Neural progenitor cell (in vitro differentiated cells): ENCODE measurements around the gene ABCG2. TPM values are rescaled to one million over a fixed set of nuclear protein-coding genes. Genes with fewer than 3 reads are reported as not detected.
"Not testable (repeated sequence)": the region's sequence is repeated elsewhere in the genome, so short reads cannot be mapped to it uniquely, and the experiment has no call there.

Source experiments
- DNase-seq: peaks from one replicate; pipeline ENCODE4 v3.0.0-alpha.2; 2016; ENCODE audit warnings: low spot score
- H2AFZ ChIP-seq: fragments of 200-600 bp; sonication (generic); replicated peaks from 2 replicates; pipeline ENCODE4 v1.6.1; 2016; ENCODE audit warnings: antibody characterized with exemption
- H3F3A ChIP-seq: fragments of 200-600 bp; sonication (generic); 2 replicates; pipeline ENCODE4 v1.6.1; 2016; ENCODE audit warnings: antibody characterized with exemption, low read depth
- H3K27ac ChIP-seq: fragments of 200-600 bp; sonication (generic); 2 replicates; pipeline ENCODE4 v1.5.1; 2016; ENCODE audit warnings: mild to moderate bottlenecking
- H3K27me3 ChIP-seq: fragments of 200-600 bp; sonication (generic); 2 replicates; pipeline ENCODE4 v1.6.1; 2016; ENCODE audit warnings: mild to moderate bottlenecking, moderate library complexity
- H3K36me3 ChIP-seq: fragments of 200-600 bp; sonication (generic); 2 replicates; pipeline ENCODE4 v1.5.1; 2016
- H3K4me1 ChIP-seq: fragments of 200-600 bp; sonication (generic); 2 replicates; pipeline ENCODE4 v1.6.1; 2016; ENCODE audit warnings: mixed run types
- H3K4me2 ChIP-seq: fragments of 200-600 bp; sonication (generic); 2 replicates; pipeline ENCODE4 v1.6.1; 2016
- H3K4me3 ChIP-seq: fragments of 200-600 bp; sonication (generic); 2 replicates; pipeline ENCODE4 v1.5.1; 2016
- H3K79me2 ChIP-seq: fragments of 200-600 bp; sonication (generic); 2 replicates; pipeline ENCODE4 v1.6.1; 2016; ENCODE audit warnings: low read depth
- H3K9ac ChIP-seq: fragments of 200-600 bp; sonication (generic); 2 replicates; pipeline ENCODE4 v1.6.1; 2016
- H3K9me3 ChIP-seq: fragments of 200-600 bp; sonication (generic); 2 replicates; pipeline ENCODE4 v1.5.1; 2016; ENCODE audit warnings: low read depth
- H4K20me1 ChIP-seq: fragments of 200-600 bp; sonication (generic); 2 replicates; pipeline ENCODE4 v1.6.1; 2016; ENCODE audit warnings: low read depth
- H3K27ac Mint-ChIP-seq: 3 replicates; pipeline ENCODE4 v1.8.0; 2021; ENCODE audit warnings: mixed read lengths
- H3K27me3 Mint-ChIP-seq: 2 replicates; pipeline ENCODE4 v1.8.0; 2022; ENCODE audit warnings: low read depth, mild to moderate bottlenecking, inconsistent platforms, moderate library complexity, mixed read lengths; ENCODE audit not compliant: insufficient read depth
- H3K36me3 Mint-ChIP-seq: 3 replicates; pipeline ENCODE4 v1.8.0; 2021; ENCODE audit warnings: mixed read lengths
- H3K4me1 Mint-ChIP-seq: 3 replicates; pipeline ENCODE4 v1.8.0; 2021; ENCODE audit warnings: mixed read lengths
- H3K4me3 Mint-ChIP-seq: 3 replicates; pipeline ENCODE4 v1.8.0; 2021; ENCODE audit warnings: mild to moderate bottlenecking, moderate library complexity, mixed read lengths
- H3K9me3 Mint-ChIP-seq: 3 replicates; pipeline ENCODE4 v1.8.0; 2020; ENCODE audit warnings: mixed read lengths
- CTCF ChIP-seq: fragments of 200-600 bp; sonication (generic); IDR thresholded peaks from 2 replicates; pipeline ENCODE4 v1.5.1; 2017; ENCODE audit warnings: antibody characterized with exemption, mild to moderate bottlenecking
- EZH2 ChIP-seq: fragments of 200-600 bp; sonication (generic); IDR thresholded peaks from 2 replicates; pipeline ENCODE4 v1.6.1; 2017; ENCODE audit warnings: antibody characterized with exemption, mild to moderate bottlenecking, moderate library complexity
- EZH2phosphoT487 ChIP-seq: fragments of 200-600 bp; sonication (generic); IDR thresholded peaks from 2 replicates; pipeline ENCODE4 v1.6.1; 2017; ENCODE audit warnings: antibody characterized with exemption
- total RNA-seq: library from RNA; depleted of rRNA; stranded (reverse); fragments of >200 nt; gene quantifications from 2 replicates; pipeline ENCODE4 v1.2.3, GENCODE V29; 2015; ENCODE audit warnings: low replicate concordance

The ABCG2 gene
- total RNA-seq, 1 donor from 2014 or later: 2.4 TPM

- Histone ChIP-seq H3K9me3 (no peaks in the 10 kb centered on the region), H3K9ac (no peak overlapping the region), H3K27ac (no peak overlapping the region), H4K20me1 (no peaks in the 10 kb centered on the region), H2AFZ (no peak overlapping the region), H3K4me3 (no peak overlapping the region), H3K36me3 (no peaks in the 10 kb centered on the region), H3K79me2 (no peaks in the 10 kb centered on the region), H3K4me2 (no peak overlapping the region), H3K27me3 (no peaks in the 10 kb centered on the region), H3F3A (no peaks in the 10 kb centered on the region), H3K4me1 (no peaks in the 10 kb centered on the region)
- TF ChIP-seq EZH2phosphoT487 (no peak), EZH2 (no peak), CTCF (no peak)
- DNase-seq: no peak
- Mint-ChIP-seq H3K9me3 (peaks cover 2% of the 10 kb centered on the region), H3K4me1 (no peaks in the 10 kb centered on the region), H3K36me3 (no peaks in the 10 kb centered on the region), H3K27me3 (peaks cover 2% of the 10 kb centered on the region), H3K27ac (no peak overlapping the region), H3K4me3 (no peak overlapping the region)
These were observed 24.3 kb downstream of the ABCG2 start for GRCh38 chr4:88134111-88134510.

- no peaks in the 10 kb centered on the region for H3K27me3 Mint-ChIP-seq
These were observed 27.7 kb downstream of the ABCG2 start for GRCh38 chr4:88130544-88131305.

GRCh38 chr4:88130003-88130402, 28.4 kb downstream of the ABCG2 start:
- Histone ChIP-seq H3K4me1 (no peaks in the 10 kb centered on the region), H3K4me3 (no peak overlapping the region), H2AFZ (no peak overlapping the region), H3K27me3 (no peaks in the 10 kb centered on the region), H4K20me1 (no peaks in the 10 kb centered on the region), H3F3A (no peaks in the 10 kb centered on the region), H3K9ac (no peak overlapping the region), H3K4me2 (no peak overlapping the region), H3K9me3 (no peaks in the 10 kb centered on the region), H3K79me2 (no peaks in the 10 kb centered on the region), H3K27ac (no peak overlapping the region), H3K36me3 (no peaks in the 10 kb centered on the region)
- no peak overlapping the region for H3K27ac Mint-ChIP-seq
- TF ChIP-seq EZH2phosphoT487 (no peak), CTCF (no peak), EZH2 (no peak)
- H3K4me1 Mint-ChIP-seq: no peaks in the 10 kb centered on the region
- no peaks in the 10 kb centered on the region for H3K27me3 Mint-ChIP-seq
- H3K4me3 Mint-ChIP-seq: no peak overlapping the region
- no peaks in the 10 kb centered on the region for H3K36me3 Mint-ChIP-seq
- peaks cover 8% of the 10 kb centered on the region for H3K9me3 Mint-ChIP-seq
- DNase-seq: no peak

More at GRCh38 chr4:88130544-88131305, 27.7 kb downstream of the ABCG2 start:
- H3K9me3 Mint-ChIP-seq: peaks cover 5% of the 10 kb centered on the region
- H3K4me2 ChIP-seq: no peak overlapping the region
- no peaks in the 10 kb centered on the region for H3K27me3 ChIP-seq
- no peaks in the 10 kb centered on the region for H4K20me1 ChIP-seq
- H3K27ac ChIP-seq: no peak overlapping the region
- H3K36me3 ChIP-seq: no peaks in the 10 kb centered on the region
- H3K4me1 Mint-ChIP-seq: no peaks in the 10 kb centered on the region
- no peaks in the 10 kb centered on the region for H3K79me2 ChIP-seq
- no peak overlapping the region for H3K4me3 Mint-ChIP-seq
- H3F3A ChIP-seq: no peaks in the 10 kb centered on the region
- no peak overlapping the region for H3K4me3 ChIP-seq
- DNase-seq: no peak
- H3K4me1 ChIP-seq: no peaks in the 10 kb centered on the region
- TF ChIP-seq EZH2: no peak
- TF ChIP-seq EZH2phosphoT487: no peak
- no peak for TF ChIP-seq CTCF
- no peak overlapping the region for H3K27ac Mint-ChIP-seq
- no peaks in the 10 kb centered on the region for H3K36me3 Mint-ChIP-seq
- no peak overlapping the region for H3K9ac ChIP-seq
- H2AFZ ChIP-seq: no peak overlapping the region
- no peaks in the 10 kb centered on the region for H3K9me3 ChIP-seq

- H3K36me3 Mint-ChIP-seq, H3K36me3 ChIP-seq, H4K20me1 ChIP-seq, H3K79me2 ChIP-seq, H3K27ac Mint-ChIP-seq, H3K4me1 ChIP-seq, H3K4me1 Mint-ChIP-seq, H3K27me3 ChIP-seq, H3K4me3 Mint-ChIP-seq, H3K27ac ChIP-seq, H3K4me2 ChIP-seq, H3K9ac ChIP-seq, H3F3A ChIP-seq, H3K4me3 ChIP-seq, H3K27me3 Mint-ChIP-seq: not testable (repeated sequence)
- DNase-seq: peak; percentile 33
- Histone ChIP-seq H2AFZ (peak overlapping the region; percentile 87), H3K9me3 (peaks cover 23% of the 10 kb centered on the region)
- H3K9me3 Mint-ChIP-seq: peaks cover 48% of the 10 kb centered on the region
These were observed 36.2 kb downstream of the ABCG2 start for GRCh38 chr4:88122260-88122659.
